NB4 (cell line): Measurements from ENCODE around the gene EME1.

ENCODE experiments used
- CTCF ChIP-seq: IDR thresholded peaks from one replicate; pipeline ENCODE4 v1.5.1; 2012; ENCODE audit warnings: low read depth, low read length
- MAX ChIP-seq: IDR thresholded peaks from 2 replicates; pipeline ENCODE4 v1.6.1; 2011; ENCODE audit warnings: low read depth, low read length
- POLR2A ChIP-seq: IDR thresholded peaks from 2 replicates; pipeline ENCODE4 v1.6.1; 2011; ENCODE audit warnings: mild to moderate bottlenecking; ENCODE audit not compliant: insufficient read length; ENCODE audit errors: extremely low read depth

GRCh38 chr17:50347894-50348291 is 25.1 kb upstream of the EME1 start:
- no peak for TF ChIP-seq CTCF
- TF ChIP-seq MAX: no peak
- no peak for TF ChIP-seq POLR2A
